GM18526 (cell line): ENCODE data around the gene CAPZB.

ENCODE experiments used
- POLR2A ChIP-seq: IDR thresholded peaks from 3 replicates; pipeline ENCODE4 v1.6.1; 2011; ENCODE audit not compliant: insufficient read length; ENCODE audit errors: extremely low read depth

The CAPZB gene

GRCh38 chr1:19485362-19486187, at the start of gene CAPZB:
Gene CAPZB (minus strand): TSS chr1:19485539. CDS start chr1:19485438, 101 bp downstream.
- TF ChIP-seq POLR2A: peak; percentile 85

GRCh38 chr1:19534281-19534680, 48.9 kb upstream of the CAPZB start:
- no peak for TF ChIP-seq POLR2A

- TF ChIP-seq POLR2A: no peak
These were observed 48.3 kb upstream of the CAPZB start for GRCh38 chr1:19533626-19534025.

GRCh38 chr1:19532519-19532918, 47.2 kb upstream of the CAPZB start:
- TF ChIP-seq POLR2A: no peak

- no peak for TF ChIP-seq POLR2A
These were observed 44.3 kb upstream of the CAPZB start for GRCh38 chr1:19529664-19530063.

- no peak for TF ChIP-seq POLR2A
These were observed 43.1 kb upstream of the CAPZB start for GRCh38 chr1:19528438-19528837.

- no peak for TF ChIP-seq POLR2A
These were observed 40.5 kb upstream of the CAPZB start for GRCh38 chr1:19525607-19526545.

GRCh38 chr1:19524791-19525190, 39.5 kb upstream of the CAPZB start:
- no peak for TF ChIP-seq POLR2A

- TF ChIP-seq POLR2A: no peak
These were observed 36.1 kb upstream of the CAPZB start for GRCh38 chr1:19521411-19521810.

- no peak for TF ChIP-seq POLR2A
These were observed 31.7 kb upstream of the CAPZB start for GRCh38 chr1:19517017-19517416.

GRCh38 chr1:19515201-19515600, 29.9 kb upstream of the CAPZB start:
- TF ChIP-seq POLR2A: no peak

GRCh38 chr1:19514391-19514831, 29.1 kb upstream of the CAPZB start:
- no peak for TF ChIP-seq POLR2A

- TF ChIP-seq POLR2A: no peak
These were observed 27.2 kb upstream of the CAPZB start for GRCh38 chr1:19512545-19512944.

- no peak for TF ChIP-seq POLR2A
These were observed 25.8 kb upstream of the CAPZB start for GRCh38 chr1:19511116-19511515.

GRCh38 chr1:19507516-19507915, 22.2 kb upstream of the CAPZB start:
- no peak for TF ChIP-seq POLR2A
